HG02938 (cell line): Measurements from ENCODE around the gene HHIP.

Source experiments
- ATAC-seq: cut with Tn5 transposase; IDR thresholded peaks from one replicate; pipeline ENCODE4 v1.9.1; 2021; ENCODE audit warnings: mild to moderate bottlenecking, moderate library complexity; ENCODE audit not compliant: unreplicated experiment

HHIP gene

DNA sequence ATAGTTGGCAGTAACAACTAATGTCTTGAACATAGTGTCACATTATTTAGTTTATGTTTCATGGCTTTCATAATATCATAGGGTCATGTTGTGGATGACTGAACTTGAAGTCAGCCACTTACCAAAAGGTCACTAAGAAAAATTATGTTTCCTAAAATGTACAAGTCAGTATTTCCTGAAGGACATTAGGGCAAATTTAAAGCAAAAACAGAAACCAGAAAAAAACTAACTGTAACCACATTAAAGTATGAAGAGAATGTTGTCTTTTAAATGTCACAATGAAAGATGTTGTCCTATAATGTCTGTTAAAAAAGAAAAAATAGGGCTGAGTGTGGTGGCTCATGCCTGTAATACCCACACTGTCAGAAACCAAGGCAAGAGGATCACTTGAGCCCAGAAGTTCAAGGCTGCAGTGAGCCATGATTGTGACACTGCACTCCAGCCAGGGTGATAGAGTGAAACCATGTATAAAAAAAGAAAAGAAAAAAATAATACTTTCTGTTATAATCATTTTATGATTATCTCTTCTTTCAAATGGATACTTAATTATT, 55.8 kb downstream of the HHIP start:
- no peak for ATAC-seq

DNA sequence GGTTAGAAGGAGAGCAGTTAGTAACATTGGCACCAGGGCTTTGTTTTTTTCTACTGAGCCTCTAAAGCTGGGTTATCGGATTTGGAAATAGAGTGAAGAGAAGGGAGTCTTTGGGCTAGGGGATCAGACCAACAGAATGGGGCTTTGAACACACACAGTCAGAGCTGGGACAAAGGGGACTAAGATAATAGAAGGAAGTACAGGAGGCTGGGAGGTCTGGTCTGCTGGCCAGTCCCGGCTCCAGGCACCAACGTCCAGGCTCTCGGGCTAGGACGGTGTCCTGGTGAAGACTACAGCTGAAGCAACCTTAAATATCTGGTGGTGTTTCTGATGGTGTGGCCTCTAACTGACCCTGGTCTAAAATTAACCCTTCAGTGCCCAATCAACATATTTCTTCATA, 57.5 kb downstream of the HHIP start:
- no peak for ATAC-seq

DNA sequence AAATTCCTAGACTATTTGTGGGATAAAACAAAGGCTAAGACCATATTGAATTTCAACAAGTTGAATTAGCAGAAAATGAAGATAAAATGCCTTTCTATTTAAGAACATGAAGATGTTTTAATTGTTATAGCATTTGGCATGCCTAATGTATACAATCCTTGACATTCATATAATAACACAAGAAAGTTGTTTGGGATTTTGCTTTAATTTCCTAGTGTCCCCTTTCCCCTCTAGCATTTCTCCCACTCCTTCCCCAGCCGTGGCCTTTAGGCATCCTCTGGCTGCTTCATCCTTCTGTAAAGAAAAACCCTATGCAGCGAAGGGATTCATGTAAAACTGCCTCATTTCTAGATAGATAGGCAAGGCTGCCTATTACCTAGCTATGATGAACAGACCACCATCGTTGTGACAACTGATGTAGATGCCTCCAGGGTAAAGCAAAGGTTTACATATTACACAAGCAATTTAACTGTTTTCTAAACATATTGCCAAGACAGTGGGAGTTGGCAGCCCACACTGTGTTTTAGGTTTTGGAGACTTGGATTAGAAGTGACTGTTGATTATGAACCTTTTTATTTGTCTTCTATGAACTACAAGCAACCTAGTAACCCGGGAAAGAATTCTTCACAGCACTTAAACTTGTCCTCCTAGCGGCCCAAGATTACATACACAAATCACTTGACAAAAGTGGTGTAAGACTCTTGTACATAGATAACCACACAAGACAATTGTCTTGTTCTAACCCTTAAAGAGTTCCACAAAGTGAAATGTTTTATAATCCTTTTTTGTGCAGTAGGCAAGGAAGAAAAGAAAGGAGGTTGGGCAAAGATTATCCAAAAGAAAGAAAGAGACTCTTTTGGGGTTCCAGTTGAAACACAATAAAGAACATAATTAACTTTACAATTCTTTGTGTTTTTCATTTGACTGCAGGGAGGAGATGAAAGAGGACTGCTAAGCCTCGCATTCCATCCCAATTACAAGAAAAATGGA, 59.9 kb downstream of the HHIP start:
- no peak for ATAC-seq

DNA sequence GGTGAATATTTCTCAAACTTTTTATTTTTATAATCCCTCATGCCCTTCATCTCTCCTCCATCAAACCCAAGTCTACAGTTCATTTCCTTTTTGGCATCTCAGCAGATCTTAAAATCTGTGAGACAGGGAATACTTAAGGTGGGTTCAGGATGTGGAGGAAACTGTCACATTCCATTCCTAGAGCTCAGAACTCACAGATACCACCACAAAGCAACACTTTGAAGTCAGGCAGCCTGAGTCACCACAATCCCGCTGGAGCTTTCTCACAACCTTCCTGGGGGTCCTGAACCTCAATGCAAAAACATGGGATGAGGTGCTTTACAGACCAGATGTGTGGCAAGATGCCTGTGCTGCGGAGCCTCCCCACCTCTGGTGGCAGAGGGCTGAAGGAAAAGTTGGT, 63.2 kb downstream of the HHIP start:
- ATAC-seq: no peak

GRCh38 chr4:144709793-144710525, 64.0 kb downstream of the HHIP start:
- ATAC-seq: no peak

DNA sequence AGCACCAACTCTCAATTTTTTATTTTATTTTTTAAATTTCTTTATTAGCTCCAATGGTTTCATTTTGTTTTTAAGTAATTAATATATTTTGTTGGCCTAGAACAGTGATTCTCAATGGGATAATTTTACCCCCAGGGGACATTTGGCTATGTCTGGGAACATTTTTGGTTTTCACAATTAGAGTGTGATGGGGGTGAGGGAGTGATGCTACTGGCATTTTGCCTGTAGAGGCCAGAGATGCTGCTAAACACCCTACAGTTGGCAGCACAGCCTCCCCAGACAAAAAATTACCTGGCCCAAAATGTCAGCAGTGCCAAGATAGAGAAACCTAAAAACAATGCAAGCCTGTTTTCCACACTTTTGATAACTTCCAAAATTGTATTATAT, 64.6 kb downstream of the HHIP start:
- ATAC-seq: no peak

- no peak for ATAC-seq
Measured at GRCh38 chr4:144711700-144712456, 65.9 kb downstream of the HHIP start.

- no peak for ATAC-seq
Measured at GRCh38 chr4:144712775-144713174, 66.8 kb downstream of the HHIP start.

- no peak for ATAC-seq
Measured at GRCh38 chr4:144714166-144714565, 68.2 kb downstream of the HHIP start.

DNA sequence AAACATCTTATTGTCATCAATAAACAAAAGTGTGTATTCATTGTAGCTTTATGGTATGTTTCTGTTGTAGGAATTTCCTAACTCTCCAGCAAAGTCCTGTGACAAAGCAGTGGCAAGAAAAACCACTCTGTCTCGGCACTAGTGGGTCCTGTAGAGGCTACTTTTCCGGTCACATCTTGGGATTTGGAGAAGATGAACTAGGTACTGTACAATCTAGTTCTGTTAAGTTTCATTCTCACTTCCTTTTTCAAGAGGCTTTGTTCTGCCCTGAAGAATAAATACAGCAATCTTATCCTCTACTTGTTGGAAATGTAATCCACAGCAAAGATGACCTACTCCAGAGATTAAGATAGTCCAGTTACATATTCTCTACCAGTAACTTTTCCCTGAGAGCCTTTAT, 69.3 kb downstream of the HHIP start:
- no peak for ATAC-seq

GRCh38 chr4:144716778-144717177, 70.8 kb downstream of the HHIP start:
- no peak for ATAC-seq

GRCh38 chr4:144718958-144719512, 73.1 kb downstream of the HHIP start:
- ATAC-seq: no peak

GRCh38 chr4:144720491-144720890, 74.5 kb downstream of the HHIP start:
- ATAC-seq: no peak

- ATAC-seq: no peak
Measured at GRCh38 chr4:144721994-144722393, 76.0 kb downstream of the HHIP start.

- ATAC-seq: no peak
Measured at GRCh38 chr4:144723471-144723870, 77.5 kb downstream of the HHIP start.

- ATAC-seq: no peak
Measured at GRCh38 chr4:144729175-144729574, 83.2 kb downstream of the HHIP start.

DNA sequence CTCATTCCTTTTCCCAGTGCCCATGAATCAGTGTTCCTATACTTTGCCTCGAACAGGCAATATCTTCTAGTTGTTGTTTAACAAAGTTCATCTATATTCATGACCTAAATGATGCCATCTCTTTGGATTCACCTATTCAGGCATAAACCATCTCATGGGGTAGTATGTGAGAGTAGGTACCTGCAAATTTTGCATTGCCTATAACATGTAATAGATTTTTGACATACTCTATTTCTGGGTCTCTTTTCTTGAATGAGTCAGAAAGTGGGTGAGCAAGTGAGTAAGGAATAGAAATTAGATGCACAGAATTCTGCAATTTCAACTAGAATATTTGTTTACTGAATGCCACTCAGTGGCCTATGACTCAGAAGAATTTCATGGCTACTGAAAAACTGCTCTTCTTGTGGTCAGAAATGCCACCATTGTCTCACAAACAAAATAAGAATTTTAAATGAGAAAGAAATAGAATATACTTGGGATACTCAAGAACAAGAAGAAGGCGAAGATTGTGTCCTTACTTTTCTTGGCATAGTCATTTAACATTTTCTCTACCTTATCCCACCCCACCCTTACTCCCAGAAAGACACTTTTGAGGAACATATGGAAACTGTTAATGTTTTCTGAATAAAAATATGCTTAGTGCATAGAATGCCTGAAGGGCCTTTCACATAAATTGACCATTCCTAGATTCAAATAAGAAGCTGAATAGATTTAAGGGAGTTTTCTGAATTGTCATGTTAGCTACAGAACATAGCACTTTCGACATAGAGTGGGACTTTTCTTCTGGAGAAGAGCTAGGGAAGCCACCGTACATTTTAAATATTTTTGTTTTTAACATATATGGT, 86.8 kb downstream of the HHIP start:
- no peak for ATAC-seq

GRCh38 chr4:144733566-144733965, 87.6 kb downstream of the HHIP start:
- ATAC-seq: no peak

DNA sequence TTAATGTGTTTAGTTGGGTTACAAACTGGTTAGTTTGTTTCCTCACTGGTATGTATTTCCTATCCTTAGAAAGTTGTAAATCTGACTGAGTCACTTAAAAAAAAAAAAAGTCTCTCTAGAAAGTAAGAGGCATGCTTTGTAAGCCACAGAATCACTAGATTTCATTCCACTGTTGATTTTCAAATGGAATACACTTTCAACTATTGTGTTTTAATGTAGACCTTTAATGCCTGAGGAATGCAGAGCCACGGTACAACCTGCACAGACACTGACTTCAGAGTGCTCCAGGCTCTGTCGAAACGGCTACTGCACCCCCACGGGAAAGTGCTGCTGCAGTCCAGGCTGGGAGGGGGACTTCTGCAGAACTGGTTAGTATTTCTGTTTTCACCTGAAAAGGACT, 88.6 kb downstream of the HHIP start:
- no peak for ATAC-seq

DNA sequence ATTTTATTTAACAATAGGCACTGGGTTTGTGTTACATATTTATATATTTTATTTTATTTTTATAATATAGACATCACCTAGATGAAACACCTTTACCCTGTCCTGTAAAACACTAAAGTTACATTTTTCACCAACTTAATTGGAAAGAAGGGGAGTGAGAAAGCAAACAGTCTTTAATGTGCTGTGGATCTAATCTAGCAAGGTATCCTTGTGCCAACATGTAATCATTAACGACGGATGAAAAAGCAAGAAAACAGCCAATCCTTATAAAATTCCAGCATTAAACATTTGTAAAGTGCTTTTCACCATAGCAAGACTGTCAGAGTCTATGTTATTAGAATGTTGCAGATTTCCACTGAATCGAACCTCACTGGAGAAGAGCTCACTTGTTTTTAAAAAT, 92.7 kb downstream of the HHIP start:
- ATAC-seq: no peak
